Measurements from ENCODE around the gene CCM2L.

GRCh38 chr20:32050851-32051556 lies 40.8 kb downstream of the CCM2L start:
- TF ChIP-seq CTCF (IDR thresholded peaks at IDR 0.05) (no peak), POLR2A (IDR thresholded peaks at IDR 0.05) (no peak)

Data from adrenal gland (tissue), 5 donors.